Stimulated activated CD8-positive, alpha-beta memory T cell treated with anti-CD3 and anti-CD28 coated beads, Interleukin-7, amount 100 ng/mL, for 1 hour (primary cell): ENCODE results near the gene GRIN1.

Source experiments
- DNase-seq, 2 donors: peaks; one replicate each; pipeline ENCODE4 v3.0.0-alpha.2; 2020; ENCODE audit warnings: low read depth in 2 of 2

GRIN1 gene

DNA sequence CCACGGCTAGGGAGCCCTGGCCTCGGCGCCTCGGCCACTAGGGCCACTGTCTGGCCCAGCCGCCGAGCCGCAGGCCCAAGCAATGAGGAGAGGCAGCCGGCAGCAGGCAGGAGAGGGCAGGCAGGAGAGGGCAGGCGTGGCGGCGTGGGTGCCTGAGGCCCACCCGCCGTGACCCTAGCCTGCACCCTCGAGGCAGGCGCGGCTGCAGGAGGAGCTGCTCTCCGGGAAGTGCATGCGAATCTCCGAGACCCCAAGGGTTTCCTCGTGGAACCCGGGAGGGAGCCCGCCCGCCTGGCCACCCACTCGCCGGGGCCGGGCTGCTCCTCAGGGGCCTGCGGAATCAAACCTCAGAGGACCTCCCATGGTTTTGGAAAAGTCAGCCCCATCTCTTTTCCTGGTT is 9.3 kb downstream of the GRIN1 start:
- no peak for DNase-seq

DNA sequence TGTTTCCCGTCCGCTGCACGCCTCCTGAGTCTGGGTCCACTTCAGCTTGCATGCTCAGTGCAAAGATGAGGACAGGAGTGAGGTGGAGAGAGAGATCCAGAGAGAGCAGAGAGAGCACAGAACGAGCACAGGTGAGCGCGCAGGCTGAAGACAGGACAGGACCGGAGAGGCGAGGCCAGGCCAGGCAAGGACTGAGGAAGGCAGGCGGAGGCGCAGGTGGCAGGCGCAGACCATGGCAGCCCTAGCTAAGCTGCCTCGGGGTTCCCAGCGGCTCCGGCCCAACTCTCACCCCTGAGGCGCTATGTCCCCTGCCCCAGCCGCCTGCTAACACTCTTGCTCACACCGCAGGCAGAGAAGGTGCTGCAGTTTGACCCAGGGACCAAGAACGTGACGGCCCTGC is 9.7 kb downstream of the GRIN1 start:
- DNase-seq = no peak

DNA sequence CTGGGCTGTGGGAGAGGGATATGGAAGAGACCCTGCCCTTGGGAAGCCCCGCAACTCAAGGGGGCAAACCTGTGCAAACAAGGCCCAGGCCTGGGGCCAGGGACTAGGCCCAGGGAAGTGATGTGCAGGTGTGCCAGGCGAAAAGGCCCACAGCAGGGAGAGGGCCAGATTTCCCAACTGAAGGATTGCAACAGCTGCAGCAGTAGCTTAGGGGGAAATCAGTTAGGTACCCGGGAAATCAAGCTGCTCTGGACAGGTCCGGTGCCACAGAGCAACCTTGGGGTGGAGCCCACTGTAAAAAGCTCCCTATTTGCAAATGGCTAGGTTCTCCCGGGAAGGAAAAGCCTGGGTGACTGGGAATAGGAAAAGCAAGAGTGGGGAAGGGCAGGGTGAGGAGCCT is 10.4 kb downstream of the GRIN1 start:
- no peak for DNase-seq

DNA sequence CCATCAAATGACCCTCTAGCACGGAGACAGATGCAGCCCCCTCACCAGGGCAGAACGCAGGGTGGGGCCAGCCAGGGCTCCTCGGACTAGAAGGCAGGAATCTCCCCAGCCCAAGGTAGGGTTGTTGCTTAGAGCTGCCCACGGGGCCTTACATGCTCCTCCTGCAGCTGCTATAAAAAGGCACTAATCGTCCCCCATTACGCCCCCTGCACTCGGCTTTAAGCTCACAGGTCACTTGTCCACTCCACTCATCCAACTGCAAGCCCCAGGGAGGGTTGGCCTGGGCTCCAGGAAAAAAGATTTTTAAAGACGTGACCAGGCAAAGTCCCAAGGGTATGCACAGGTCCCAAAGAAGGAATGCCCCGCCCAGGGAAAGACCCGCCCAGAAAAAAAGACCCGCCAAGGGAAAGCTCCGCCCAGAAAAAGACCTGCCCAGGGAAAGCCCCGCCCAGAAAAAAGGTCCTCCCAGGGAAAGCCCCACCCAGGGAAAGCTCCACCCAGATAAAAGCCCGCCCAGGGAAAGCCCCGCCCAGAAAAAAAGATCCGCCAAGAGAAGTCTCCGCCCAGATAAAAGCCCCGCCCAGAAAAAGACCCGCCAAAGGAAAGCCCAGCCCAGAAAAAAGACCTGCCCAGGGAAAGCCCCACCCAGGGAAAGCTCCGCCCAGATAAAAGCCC is 11.1 kb downstream of the GRIN1 start:
- DNase-seq = no peak

DNA sequence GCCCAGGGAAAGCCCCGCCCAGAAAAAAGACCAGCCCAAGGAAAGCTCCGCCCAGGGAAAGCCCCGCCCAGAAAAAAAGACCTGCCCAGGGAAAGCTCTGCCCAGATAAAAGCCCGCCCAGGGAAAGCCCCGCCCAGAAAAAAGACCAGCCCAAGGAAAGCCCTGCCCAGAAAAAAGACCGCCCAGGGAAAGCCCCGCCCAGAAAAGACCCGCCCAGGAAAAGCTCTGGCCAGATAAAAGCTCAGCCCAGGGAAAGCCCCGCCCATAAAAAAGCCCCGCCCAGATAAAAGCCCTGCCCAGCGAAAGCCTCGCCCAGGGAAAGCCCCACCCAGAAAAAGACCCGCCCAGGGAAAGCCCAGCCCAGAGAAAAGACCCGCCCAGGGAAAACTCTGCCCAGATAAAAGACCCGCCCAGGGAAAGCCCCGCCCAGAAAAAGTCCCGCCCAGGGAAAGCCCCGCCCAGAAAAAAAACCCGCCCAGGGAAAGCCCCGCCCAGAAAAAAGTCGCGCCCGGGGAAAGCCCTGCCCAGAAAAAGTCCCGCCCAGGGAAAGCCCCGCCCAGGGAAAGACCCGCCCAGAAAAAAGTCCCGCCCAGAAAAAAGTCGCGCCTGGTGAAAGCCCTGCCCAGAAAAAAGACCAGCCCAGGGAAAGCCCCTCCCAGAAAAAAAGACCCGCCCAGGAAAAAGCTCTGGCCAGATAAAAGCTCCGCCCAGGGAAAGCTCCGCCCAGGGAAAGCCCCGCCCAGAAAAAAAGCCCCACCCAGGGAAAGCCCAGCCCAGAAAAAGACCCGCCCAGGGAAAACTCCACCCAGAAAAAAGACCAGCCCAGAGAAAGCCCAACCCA is 11.9 kb downstream of the GRIN1 start:
- DNase-seq = no peak

DNA sequence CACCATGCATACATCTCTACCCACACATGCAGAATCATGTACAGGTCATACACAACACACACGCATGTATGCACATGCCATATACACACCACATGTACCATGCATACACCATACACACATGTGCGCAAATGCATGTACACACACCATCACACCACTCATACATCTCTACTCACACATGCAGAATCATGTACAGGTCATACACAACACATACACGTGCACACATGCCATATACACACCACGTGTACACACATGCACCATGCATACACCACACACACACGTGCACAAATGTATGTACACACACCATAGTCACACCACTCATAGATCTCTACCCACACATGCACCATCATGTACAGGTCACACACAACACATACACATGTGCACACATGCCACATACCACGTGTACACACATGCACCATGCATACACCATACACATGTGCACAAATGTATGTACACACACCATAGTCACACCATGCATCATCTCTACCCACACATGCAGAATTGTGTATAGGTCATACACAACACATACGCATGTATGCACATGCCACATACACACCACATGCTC is 14.0 kb downstream of the GRIN1 start:
- no peak for DNase-seq

DNA sequence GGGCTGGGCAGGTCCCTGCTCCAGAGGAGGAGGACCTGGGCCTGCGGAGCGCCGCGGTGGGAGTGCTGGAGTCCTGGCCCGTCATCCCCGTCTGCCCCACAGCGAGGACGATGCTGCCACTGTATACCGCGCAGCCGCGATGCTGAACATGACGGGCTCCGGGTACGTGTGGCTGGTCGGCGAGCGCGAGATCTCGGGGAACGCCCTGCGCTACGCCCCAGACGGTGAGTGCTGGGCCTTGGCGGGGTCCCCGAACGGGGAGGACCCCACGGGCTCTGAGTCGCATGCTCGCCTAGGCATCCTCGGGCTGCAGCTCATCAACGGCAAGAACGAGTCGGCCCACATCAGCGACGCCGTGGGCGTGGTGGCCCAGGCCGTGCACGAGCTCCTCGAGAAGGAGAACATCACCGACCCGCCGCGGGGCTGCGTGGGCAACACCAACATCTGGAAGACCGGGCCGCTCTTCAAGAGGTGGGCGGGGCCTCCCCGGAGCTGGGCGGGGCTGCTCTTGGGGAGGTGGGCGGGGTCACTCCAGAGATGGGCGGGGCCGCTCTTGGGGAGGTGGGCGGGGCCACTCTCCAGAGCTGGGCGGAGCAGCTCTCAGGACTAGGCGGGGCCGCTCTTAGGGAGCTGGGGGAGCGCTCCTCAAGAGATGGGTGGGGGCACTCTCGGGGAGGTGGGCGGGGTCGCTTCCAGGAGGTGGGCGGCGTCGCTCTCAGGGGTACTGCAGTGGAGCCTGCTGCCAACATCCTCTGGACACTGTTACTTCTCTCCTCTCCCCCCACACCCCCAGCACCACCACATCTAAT is 17.8 kb downstream of the GRIN1 start:
- peak in 1 of 2 donors; percentile 39 for DNase-seq

DNA sequence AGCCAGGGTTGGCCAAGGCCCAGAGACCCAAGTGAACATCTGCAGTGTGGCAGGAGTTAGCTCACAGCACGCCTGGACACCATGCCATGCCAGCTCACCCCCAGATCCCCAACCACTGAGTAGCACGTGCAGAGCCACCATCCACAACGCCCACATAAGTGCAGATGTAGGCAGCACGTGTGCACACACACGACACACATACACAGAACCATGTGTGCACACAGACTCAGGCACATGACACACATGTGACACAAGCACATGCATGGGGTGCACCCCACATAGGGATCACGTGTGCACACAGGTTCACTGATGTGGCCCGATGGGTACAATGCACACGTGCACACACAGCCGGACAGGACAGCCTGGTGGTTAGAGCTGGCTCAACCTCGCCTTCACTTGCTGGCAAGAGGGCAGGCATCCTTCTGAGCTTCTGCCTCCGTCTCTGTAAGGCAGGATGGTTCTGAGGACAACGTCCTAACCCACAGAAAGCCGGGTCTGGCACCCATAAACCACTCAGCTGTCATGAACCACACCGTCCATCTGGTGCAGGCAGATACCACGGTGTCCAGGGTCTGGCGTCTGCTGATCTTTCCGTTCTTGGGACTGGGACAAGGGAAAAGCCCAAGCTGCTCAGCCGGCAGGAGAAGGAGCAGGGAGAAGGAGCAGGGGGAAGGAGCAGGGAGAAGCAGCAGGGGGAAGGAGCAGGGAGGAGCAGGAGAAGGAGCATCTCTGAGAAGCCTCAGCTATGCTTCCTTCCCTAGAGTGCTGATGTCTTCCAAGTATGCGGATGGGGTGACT is 18.9 kb downstream of the GRIN1 start:
- no peak for DNase-seq

DNA sequence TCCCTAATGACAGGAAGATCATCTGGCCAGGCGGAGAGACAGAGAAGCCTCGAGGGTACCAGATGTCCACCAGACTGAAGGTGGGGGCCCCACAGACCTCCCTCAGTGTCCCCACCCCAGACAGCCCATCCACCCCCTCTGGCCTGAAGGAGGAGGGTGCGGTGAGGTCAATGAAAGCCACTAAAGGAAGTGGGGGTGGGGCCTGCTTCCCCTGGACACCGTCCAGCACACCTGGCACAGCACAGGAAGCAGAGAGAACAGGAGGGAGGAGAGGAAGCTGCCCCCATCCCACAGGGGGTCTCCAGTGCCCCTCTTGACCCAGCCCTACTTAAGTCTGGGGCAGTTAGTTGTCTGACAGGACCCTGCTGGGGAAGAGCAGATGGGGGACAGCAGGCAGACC is 19.7 kb downstream of the GRIN1 start:
- DNase-seq = no peak

DNA sequence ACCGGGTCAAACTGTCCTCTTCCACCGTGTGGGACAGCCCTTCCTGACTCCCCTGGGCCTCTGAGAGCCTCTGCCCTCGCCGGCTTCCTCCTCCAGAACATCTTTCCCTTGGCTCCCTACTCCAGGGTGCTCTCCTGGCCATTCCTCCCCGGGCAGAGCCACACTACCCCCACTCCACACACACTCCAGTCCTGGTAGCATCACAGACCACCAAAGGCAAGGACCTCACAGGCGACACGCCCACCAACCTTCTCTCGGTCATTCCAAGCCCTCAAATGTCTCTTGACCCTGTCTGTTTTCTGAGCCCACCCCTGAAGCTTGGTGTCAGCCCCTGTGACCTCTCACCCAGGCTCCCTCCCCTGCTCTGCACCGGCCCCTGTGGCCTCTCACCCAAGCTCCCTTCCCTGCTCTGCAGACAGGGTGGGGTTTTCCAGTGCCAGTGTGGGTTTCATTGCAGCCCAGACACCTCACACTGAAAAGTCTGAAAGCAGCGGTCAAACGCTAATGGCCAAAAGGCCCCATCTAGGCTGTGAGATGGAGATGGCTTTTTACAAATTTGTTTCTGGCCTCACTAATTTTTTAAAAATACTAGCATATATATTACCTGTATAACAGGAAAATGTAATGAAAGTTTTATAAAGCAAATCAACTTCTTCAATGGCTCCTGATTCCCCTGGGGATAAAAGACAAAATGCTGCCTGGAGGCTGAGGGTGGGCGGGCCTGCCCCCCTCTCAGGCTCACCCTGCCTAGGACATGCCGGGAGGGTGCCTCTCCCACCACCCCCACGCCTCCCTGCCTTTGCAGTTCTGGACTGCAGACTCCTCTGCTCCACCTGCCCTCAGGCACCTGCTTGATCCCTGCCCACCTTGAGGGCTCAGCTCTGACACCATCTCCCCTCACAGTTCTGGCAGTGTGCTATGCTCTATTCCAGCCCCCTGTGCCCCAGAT is 20.4 kb downstream of the GRIN1 start:
- no peak for DNase-seq

DNA sequence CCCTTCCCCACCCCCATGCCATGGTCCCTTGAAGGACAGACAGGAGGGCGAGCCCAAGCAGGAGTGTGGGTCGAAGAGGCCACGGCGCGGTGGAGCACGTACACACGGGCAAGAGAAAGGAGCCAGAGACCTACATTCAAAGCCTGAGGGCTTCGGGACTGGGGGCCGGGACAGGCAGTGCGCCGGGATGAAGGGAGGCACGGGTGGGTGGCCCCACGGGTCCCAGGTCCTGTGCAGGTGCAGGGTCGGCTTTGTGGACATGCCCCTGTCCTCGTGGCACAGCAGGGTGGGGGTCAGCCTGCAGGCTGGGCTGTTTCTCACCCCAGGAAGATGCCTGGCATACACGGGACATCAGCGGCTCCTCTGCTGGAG is 21.1 kb downstream of the GRIN1 start:
- no peak for DNase-seq

DNA sequence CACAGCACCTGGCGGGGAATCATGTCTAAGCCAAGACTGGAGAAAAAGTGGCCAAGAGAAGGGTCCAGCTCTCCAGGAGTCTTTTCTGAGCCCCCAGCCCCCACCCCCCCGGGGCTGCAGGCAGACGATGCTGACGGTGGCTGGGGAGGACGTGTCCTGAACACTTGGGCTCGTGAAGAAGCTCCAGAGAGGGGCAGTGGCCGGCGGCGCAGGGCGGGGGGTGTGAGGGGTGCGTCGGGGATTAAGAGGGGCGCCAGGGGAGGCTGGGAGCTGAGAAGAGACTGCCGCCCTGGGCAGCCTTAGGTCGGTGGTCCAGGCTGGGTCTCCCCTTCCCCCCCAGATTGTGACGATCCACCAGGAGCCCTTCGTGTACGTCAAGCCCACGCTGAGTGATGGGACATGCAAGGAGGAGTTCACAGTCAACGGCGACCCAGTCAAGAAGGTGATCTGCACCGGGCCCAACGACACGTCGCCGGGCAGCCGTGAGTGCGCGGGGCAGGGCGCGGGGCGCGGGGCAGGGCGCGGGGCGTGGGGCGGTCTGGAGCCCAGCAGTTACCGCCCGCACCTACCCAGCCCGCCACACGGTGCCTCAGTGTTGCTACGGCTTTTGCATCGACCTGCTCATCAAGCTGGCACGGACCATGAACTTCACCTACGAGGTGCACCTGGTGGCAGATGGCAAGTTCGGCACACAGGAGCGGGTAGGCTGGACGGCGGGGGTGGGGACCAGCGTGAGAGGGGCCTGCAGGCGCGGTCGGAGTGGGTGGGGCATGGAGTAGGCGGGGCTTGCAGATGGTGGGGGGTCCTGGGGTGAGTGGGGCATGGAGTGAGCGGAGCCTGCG is 22.0 kb downstream of the GRIN1 start:
- DNase-seq = no peak

DNA sequence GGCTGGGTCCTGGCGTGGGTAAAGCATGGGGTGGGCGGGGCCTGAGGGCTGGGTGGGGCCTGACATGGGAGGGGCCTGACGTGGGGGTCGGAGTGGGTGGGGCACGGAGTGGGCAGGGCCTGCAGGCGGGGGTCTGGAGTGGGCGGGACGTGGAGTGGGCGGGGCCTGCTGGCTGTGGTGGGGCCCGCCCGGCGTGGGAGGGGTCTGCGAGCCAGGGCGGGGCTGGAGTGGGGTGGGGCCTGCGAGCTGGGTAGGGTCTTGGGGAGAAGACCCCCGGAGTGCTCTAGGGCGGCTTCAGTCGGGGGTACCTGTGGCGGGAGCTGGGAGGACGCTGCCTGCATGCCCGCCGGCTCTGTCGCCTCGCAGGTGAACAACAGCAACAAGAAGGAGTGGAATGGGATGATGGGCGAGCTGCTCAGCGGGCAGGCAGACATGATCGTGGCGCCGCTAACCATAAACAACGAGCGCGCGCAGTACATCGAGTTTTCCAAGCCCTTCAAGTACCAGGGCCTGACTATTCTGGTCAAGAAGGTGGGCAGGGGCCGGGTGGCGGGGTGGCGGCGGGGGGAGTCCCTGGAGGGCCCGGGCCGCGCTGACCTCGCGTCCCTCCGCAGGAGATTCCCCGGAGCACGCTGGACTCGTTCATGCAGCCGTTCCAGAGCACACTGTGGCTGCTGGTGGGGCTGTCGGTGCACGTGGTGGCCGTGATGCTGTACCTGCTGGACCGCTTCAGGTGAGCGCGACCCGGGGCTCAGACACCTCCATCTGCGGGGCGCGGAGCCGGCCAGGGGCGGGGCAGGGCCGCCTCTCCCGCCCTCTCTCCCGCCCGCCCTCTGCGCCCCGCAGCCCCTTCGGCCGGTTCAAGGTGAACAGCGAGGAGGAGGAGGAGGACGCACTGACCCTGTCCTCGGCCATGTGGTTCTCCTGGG is 22.9 kb downstream of the GRIN1 start:
- no peak for DNase-seq

DNA sequence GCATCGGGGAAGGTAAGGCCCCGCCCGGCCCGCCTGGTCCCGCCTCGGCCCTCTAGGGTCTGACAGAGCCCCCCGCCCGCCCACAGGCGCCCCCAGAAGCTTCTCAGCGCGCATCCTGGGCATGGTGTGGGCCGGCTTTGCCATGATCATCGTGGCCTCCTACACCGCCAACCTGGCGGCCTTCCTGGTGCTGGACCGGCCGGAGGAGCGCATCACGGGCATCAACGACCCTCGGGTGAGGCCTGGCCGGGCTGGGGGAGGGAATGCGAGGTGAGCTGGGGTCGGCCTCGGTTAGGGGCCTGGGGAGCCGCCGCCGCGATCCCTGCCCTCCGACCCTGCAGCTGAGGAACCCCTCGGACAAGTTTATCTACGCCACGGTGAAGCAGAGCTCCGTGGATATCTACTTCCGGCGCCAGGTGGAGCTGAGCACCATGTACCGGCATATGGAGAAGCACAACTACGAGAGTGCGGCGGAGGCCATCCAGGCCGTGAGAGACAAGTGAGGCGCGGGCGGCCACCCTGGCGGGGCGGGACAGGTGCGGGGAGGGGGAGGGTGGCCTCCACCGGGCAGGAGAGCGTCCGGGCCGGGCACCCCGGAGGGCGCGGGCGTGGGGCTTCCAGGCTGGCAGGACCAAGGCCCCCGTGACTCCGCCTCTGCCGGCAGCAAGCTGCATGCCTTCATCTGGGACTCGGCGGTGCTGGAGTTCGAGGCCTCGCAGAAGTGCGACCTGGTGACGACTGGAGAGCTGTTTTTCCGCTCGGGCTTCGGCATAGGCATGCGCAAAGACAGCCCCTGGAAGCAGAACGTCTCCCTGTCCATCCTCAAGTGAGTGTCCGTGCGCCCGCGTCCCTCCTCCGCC is 23.8 kb downstream of the GRIN1 start:
- no peak for DNase-seq

DNA sequence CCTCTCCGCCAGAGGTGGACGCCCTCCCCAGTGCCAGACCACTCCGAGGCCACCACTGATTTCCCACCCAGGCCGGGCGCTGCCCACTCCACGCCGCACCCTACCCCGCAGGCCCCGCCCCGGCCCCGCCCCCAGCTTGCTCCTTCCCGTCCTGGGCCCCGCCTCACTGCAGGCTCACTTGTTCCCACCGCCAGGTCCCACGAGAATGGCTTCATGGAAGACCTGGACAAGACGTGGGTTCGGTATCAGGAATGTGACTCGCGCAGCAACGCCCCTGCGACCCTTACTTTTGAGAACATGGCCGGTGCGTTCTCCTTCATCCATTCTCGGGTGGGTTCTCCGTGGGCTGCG is 24.4 kb downstream of the GRIN1 start:
- DNase-seq = no peak

DNA sequence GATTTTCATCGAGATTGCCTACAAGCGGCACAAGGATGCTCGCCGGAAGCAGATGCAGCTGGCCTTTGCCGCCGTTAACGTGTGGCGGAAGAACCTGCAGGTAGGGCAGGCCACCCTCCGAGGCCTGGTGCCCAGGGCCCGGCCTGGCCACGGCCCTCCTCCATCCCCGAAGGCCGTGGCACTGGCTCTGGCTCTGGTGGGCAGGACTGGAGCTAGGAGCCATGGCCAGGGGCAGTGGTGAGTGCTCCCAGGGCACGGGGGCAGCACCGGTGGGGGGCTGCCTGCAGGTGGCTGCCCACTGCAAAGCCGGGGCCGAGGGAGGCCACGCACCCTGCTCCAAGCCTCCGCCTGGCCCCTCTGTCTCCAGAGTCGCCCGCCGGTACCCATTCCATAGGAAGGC is 24.9 kb downstream of the GRIN1 start:
- no peak for DNase-seq
